Measurements from ENCODE around the gene AJUBA. TPM values are rescaled to one million over a fixed set of nuclear protein-coding genes. Genes with fewer than 3 reads are reported as not detected.

The AJUBA gene
- total RNA-seq, 2 donors from 2014 or later = 5.8 to 24.6 TPM

DNA sequence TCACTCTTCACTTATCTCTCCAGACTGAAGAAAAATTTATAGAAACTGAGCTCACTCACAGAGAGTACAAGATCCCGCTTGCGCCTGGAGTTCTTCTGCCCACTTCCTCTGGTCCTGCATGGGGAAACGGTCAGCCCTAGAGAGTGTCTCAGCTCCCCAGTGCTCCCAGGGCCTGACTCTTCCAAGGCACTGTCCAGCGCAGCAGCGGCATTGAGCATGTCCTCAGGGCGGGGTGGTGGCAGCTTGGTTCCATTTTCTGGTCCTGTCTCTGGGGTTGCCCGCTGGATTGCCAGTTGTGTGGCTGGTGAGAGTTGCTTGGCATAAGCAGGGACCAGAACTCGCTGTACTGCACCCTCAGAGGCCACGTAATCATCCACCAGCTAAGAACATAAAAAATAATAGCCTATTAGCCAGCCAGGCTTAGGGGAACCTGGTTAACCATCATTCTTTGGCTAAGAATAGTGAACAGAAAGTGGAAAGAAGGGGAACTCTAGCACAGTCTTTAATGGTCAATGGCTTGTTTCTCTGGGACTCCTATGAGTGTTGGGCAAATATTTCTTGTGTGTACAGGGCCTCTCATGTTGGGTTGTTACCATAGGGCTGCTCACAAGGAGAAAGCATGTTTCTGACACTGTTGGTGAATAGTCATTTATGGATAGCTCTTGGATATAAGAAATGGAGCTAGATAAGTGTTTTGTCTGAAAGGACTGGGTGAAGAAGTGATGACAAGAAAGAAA, 13.7 kb upstream of the AJUBA start:
- TF ChIP-seq, protein P1, sequence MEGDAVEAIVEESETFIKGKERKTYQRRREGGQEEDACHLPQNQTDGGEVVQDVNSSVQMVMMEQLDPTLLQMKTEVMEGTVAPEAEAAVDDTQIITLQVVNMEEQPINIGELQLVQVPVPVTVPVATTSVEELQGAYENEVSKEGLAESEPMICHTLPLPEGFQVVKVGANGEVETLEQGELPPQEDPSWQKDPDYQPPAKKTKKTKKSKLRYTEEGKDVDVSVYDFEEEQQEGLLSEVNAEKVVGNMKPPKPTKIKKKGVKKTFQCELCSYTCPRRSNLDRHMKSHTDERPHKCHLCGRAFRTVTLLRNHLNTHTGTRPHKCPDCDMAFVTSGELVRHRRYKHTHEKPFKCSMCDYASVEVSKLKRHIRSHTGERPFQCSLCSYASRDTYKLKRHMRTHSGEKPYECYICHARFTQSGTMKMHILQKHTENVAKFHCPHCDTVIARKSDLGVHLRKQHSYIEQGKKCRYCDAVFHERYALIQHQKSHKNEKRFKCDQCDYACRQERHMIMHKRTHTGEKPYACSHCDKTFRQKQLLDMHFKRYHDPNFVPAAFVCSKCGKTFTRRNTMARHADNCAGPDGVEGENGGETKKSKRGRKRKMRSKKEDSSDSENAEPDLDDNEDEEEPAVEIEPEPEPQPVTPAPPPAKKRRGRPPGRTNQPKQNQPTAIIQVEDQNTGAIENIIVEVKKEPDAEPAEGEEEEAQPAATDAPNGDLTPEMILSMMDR (IDR thresholded peaks at IDR 0.05) = no peak
- Histone ChIP-seq H3K27ac (no peak overlapping the region), H3K27me3 (no peaks in the 10 kb centered on the region), H3K9me3 (no peaks in the 10 kb centered on the region), H3K4me1 (peaks cover 0 to 16% of the 10 kb centered on the region in 2 donors), H3K4me3 (no peak overlapping the region), H3K36me3 (no peaks in the 10 kb centered on the region)
- no peak for DNase-seq (ENCODE audit: low spot score)

DNA sequence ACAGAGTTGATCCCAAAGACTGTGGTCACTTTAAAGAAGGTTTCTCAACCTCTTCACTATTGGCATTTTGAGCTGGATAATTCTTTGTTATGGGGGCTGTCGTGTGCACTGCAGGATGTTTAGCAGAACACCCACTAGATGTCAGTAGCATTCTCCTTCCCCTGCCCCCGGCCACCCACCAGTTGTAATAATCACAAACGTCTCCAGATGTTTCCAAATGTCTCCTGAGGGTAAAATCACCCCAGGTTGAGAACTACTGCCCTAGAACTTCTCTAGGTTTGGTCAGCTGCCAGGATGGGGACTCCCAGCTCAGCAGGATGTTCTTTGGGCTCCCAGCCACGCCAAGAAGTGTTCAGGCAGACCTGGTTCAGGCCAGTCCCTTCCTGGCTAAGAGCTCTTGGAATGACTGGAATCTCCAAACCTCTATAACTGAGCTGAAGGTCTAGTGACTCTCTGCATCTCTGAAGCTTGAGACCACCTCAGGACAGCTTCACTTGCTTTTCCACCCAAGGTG, 12.5 kb upstream of the AJUBA start:
- Histone ChIP-seq H3K27me3 (no peaks in the 10 kb centered on the region), H3K27ac (no peak overlapping the region), H3K4me3 (no peak overlapping the region), H3K9me3 (no peaks in the 10 kb centered on the region), H3K4me1 (peaks cover 0 to 16% of the 10 kb centered on the region in 2 donors), H3K36me3 (no peaks in the 10 kb centered on the region)
- no peak for DNase-seq (ENCODE audit: low spot score)
- TF ChIP-seq, protein P1 (IDR thresholded peaks at IDR 0.05) = peak; percentile 33 to 70

DNA sequence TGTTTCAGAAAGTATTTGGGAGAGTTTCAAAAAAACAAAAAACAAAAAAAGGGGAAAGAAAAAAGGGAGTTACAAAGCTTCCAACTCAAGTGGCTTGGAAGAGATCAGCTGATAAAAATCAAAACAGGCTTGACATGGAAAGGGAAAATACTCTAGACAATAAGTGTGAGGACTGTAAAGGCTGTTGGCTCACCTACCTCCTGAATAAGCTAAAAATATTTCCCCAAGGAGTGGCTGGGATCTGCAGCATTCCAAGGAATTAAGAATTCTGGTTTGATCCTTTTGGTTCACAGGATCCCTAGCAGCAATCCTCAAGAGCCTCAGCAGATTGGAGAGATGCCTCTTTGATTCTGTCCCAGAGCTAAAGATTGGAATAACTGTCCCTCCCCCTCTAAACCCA, 11.2 kb upstream of the AJUBA start:
- DNase-seq (ENCODE audit: low spot score) = no peak
- Histone ChIP-seq H3K4me3 (no peak overlapping the region), H3K4me1 (peaks cover 0 to 11% of the 10 kb centered on the region in 2 donors), H3K9me3 (no peaks in the 10 kb centered on the region), H3K27me3 (no peaks in the 10 kb centered on the region), H3K36me3 (no peaks in the 10 kb centered on the region), H3K27ac (no peak overlapping the region)
- TF ChIP-seq, protein P1 (IDR thresholded peaks at IDR 0.05) = no peak

DNA sequence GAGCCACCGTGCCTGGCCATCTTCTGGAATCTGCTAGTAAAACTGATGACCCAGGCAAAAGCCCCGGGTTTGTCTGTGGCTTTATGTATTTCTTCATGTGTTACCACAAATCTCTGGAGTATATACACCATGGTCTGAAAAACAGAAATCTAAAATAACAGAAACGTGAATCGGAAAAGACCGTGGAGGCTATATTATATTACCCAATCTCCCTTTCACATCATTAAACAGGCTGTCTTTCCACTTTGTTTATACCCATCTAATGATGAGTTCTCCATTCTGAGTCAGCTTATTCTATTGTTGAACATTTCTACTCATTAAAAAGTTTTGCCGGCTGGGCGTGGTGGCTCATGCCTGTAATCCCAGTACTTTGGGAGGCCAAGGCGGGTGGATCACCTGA, 9.5 kb upstream of the AJUBA start:
- H3K27ac ChIP-seq = no peak overlapping the region
- H3K27me3 ChIP-seq = no peaks in the 10 kb centered on the region
- no peak overlapping the region for H3K4me3 ChIP-seq
- H3K36me3 ChIP-seq = no peaks in the 10 kb centered on the region
- TF ChIP-seq, protein P1 (IDR thresholded peaks at IDR 0.05) = no peak
- no peaks in the 10 kb centered on the region for H3K9me3 ChIP-seq
- DNase-seq (ENCODE audit: low spot score) = no peak
- H3K4me1 ChIP-seq = peaks cover 0 to 5% of the 10 kb centered on the region in 2 donors

DNA sequence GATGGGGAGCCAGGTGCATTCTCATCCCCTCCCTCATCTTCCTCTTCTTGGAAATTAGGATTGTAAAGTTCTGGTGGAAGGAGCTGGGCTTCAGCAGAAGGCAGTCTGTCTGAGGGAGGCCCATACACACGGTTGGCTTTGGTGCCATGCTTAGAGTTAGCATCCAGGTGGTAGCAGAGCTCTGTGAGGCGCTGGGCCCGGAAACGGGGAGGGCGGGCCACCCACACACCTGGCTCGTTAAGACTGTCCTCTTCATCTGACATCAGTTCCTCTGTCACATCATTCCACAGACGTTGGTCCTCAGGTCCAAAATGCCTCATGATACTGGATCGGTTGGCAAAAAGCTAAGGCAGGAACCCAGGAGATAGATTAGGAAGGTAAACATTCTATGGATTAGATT, 4.9 kb upstream of the AJUBA start:
- TF ChIP-seq, protein P1 (IDR thresholded peaks at IDR 0.05) = no peak
- DNase-seq (ENCODE audit: low spot score) = no peak

More for the DNA sequence above, 4.9 kb upstream of the AJUBA start:
- peaks cover 0 to 9% of the 10 kb centered on the region in 2 donors for H3K4me1 ChIP-seq
- H3K27me3 ChIP-seq = no peaks in the 10 kb centered on the region
- H3K4me3 ChIP-seq = no peak overlapping the region
- no peaks in the 10 kb centered on the region for H3K36me3 ChIP-seq
- H3K27ac ChIP-seq = no peak overlapping the region
- no peaks in the 10 kb centered on the region for H3K9me3 ChIP-seq

Measured in right atrium auricular region (tissue), 2 donors.